GM18909 (cell line): ENCODE data around the gene SLC9C2.
"Not testable (repeated sequence)": the region's sequence is repeated elsewhere in the genome, so short reads cannot be mapped to it uniquely, and the experiment has no call there.

ENCODE experiments used
- ATAC-seq: cut with Tn5 transposase; IDR thresholded peaks from one replicate; pipeline ENCODE4 v1.9.1; 2021; ENCODE audit warnings: mild to moderate bottlenecking; ENCODE audit not compliant: unreplicated experiment, poor library complexity

SLC9C2 gene

GRCh38 chr1:173532237-173532636 is 70.6 kb downstream of the SLC9C2 start:
- ATAC-seq: no peak

GRCh38 chr1:173530795-173531693 is 71.8 kb downstream of the SLC9C2 start:
- no peak for ATAC-seq

GRCh38 chr1:173529106-173529505 is 73.8 kb downstream of the SLC9C2 start:
- no peak for ATAC-seq

- no peak for ATAC-seq
Measured at GRCh38 chr1:173527151-173527826, 75.6 kb downstream of the SLC9C2 start.

GRCh38 chr1:173525926-173526325 is 76.9 kb downstream of the SLC9C2 start:
- ATAC-seq: no peak

- ATAC-seq: no peak
Measured at GRCh38 chr1:173523329-173523728, 79.5 kb downstream of the SLC9C2 start.

- ATAC-seq: no peak
Measured at GRCh38 chr1:173520799-173521198, 82.1 kb downstream of the SLC9C2 start.

GRCh38 chr1:173514503-173514902 is 88.4 kb downstream of the SLC9C2 start:
- ATAC-seq: not testable (repeated sequence)

- no peak for ATAC-seq
Measured at GRCh38 chr1:173509797-173510196, 93.1 kb downstream of the SLC9C2 start.

GRCh38 chr1:173508541-173508940 is 94.3 kb downstream of the SLC9C2 start:
- ATAC-seq: no peak

GRCh38 chr1:173507847-173508209 is 95.0 kb downstream of the SLC9C2 start:
- no peak for ATAC-seq

GRCh38 chr1:173507205-173507846 is 95.5 kb downstream of the SLC9C2 start:
- ATAC-seq: no peak

- ATAC-seq: no peak
Measured at GRCh38 chr1:173506437-173506836, 96.4 kb downstream of the SLC9C2 start.

GRCh38 chr1:173505391-173505790 is 97.5 kb downstream of the SLC9C2 start:
- no peak for ATAC-seq

- no peak for ATAC-seq
Measured at GRCh38 chr1:173504268-173504667, 98.6 kb downstream of the SLC9C2 start.

GRCh38 chr1:173503391-173503790 is 99.5 kb downstream of the SLC9C2 start:
- no peak for ATAC-seq

- no peak for ATAC-seq
Measured at GRCh38 chr1:173502104-173502503, 100.8 kb downstream of the SLC9C2 start.

- no peak for ATAC-seq
Measured at GRCh38 chr1:173499729-173500128, 103.1 kb downstream of the SLC9C2 start.

- ATAC-seq: no peak
Measured at GRCh38 chr1:173496757-173497320, 106.0 kb downstream of the SLC9C2 start.

- ATAC-seq: no peak
Measured at GRCh38 chr1:173495609-173496267, 107.1 kb downstream of the SLC9C2 start.
